H4 (cell line): Measurements from ENCODE around the gene EN2. TPM values are rescaled to one million over a fixed set of nuclear protein-coding genes. Genes with fewer than 3 reads are reported as not detected.

ENCODE experiments used
- DNase-seq: peaks from one replicate; pipeline ENCODE4 v3.0.0-alpha.2; 2015; ENCODE audit warnings: low spot score
- total RNA-seq: library from RNA; depleted of rRNA; stranded (reverse); fragments of >200 nt; shearing (Covaris generic); gene quantifications from 2 replicates; pipeline ENCODE4 v1.2.3, GENCODE V29; 2014

EN2 gene
- total RNA-seq, 1 experiment from 2014 or later = 0.29 TPM

DNA sequence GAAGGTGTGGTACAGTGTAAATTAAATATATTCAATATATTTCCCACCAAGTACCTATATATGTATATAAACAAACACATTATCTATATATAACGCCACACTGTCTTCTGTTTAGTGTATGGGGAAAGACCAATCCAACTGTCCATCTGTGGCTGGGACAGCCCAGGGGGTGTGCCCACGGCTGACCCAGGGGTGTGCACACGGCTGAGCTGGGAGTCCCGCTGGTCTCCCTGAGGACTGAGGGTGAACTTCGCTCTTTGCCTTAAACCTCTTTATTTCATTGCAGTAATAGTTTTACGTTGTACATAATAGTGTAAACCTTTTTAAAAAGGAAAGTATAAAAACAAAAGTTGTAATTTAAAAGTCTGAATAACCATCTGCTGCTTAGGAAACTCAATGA, 6.3 kb downstream of the EN2 start:
- no peak for DNase-seq

DNA sequence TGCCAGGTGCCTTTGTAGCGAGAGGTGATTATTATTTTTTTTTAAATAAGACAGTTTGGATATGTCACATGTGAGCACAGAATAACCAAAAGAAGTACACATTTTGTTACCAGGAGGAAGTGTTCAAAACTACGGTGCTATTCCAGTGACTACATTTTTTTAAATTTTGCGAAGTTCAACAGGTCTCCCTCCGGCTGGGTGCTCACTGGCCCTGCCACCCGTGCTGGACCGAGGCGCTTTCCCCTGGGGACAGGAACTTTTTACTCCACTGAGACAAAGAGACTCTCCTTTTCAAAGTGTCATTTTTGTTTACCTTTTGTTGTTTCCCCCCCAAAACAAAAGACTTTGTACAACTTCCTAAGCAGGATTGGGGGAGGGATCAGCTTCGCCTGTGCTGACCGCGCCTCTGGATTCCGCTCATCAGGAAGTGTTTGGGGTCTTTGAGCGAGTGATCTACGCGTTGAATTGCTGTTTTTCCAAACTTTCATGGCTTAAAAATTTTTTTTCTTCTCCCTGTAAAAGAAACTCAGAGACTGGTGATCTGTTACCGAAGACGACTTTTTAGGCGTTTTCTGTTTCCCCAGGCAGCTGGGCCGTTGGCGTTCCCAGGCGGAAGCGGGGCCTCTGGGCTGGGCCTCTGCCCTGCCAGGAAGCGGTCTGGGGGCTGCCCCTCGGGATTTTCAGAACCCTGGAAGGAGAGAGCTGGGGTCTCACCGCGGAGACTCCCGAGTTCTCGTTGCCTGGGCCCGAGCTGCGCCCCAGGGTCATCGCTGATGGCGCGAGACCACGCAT, 7.2 kb downstream of the EN2 start:
- no peak for DNase-seq

DNA sequence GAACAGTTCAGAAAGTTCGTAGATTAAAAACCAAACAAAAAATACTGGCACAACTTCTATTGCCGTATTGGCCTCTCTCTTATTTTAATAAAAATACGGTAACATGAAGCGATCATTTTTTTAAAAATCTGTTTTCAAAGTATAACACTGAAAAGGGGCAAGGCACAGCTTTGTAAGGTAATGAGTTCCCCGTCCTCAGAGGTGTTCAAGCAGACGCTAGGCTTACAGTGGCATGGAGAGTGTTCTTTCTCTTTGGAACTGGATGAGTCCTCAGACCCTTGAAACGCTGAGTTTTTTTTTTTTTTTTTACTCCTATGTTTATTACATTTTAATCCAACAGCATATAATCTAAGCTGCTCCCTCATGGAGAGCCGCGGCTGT, 7.8 kb downstream of the EN2 start:
- no peak for DNase-seq

DNA sequence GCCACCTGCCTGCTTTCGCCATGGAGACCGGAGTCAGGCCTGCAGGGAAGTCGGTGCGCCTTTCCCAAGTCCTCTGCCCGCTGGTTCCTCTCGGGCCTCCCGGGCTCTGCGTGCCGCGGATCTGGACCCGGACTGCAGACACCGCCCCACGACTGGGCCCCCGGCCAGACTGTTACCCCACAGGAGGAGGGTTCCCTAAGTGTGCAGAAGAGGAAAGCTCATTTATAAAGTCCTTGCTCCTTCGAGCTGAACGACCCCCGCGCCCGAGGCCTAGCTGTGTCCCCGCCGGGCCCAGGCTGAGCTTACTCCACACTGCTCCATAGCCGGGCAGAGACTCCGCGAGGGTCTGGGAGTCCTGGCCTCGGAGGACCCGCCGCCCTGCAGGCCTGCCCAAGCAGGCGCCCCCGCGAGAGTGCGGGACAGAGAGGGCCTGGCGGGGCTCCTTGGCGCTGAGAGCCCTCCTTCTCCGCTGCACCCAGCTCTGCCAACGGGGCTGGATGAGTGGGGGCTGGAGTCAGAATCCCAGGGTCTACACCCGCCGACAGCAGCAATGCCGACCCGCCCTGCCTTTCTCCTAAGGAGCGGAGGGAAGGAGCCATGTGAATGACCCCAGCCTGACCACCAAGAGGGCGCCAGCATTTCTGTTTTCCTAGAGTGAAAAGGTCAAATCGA, 8.3 kb downstream of the EN2 start:
- DNase-seq = no peak

DNA sequence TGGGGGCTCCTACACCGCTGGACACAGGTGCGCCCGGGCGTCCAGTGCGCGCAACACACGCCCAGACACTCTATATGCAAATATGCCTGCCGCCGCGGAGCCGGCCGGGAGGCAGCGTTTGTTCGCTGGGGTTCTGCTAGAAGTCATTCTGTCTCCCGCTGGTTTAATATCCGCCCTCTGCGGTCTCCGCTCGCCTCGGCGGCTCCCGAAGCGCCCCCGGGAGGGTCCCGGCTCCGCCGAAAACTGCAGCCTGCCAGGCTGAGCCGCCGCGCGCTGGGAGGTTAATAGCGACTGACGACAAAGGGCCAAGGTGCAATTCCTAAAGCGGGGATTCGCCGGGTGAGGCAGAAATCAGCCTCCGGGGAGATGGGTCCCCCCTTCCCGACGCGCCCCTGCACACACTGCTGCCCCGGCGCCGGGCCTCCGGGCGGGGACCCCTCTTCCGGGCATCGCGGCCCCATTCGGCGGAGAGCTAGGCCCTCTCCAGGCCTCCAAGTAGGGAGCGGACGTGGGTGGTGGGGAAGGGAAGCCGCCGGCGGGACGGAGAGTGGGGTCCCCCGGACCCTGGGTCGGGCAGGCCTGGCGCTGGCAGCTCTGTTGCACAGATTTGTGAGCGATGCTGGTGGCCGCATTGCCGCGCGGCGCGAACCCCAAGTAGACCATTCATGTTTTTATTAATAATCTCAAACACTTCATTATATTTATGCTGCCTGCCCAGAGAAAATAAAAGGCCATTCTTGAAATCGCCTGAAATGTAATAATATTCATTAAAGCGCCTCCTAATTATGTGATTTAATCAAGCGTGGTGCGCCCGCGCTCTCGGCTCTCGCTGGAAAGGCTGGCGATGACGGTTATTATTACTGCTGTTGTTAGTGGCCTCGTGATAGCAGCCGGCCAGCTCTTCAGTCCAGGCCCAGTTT, 9.1 kb downstream of the EN2 start:
- no peak for DNase-seq

DNA sequence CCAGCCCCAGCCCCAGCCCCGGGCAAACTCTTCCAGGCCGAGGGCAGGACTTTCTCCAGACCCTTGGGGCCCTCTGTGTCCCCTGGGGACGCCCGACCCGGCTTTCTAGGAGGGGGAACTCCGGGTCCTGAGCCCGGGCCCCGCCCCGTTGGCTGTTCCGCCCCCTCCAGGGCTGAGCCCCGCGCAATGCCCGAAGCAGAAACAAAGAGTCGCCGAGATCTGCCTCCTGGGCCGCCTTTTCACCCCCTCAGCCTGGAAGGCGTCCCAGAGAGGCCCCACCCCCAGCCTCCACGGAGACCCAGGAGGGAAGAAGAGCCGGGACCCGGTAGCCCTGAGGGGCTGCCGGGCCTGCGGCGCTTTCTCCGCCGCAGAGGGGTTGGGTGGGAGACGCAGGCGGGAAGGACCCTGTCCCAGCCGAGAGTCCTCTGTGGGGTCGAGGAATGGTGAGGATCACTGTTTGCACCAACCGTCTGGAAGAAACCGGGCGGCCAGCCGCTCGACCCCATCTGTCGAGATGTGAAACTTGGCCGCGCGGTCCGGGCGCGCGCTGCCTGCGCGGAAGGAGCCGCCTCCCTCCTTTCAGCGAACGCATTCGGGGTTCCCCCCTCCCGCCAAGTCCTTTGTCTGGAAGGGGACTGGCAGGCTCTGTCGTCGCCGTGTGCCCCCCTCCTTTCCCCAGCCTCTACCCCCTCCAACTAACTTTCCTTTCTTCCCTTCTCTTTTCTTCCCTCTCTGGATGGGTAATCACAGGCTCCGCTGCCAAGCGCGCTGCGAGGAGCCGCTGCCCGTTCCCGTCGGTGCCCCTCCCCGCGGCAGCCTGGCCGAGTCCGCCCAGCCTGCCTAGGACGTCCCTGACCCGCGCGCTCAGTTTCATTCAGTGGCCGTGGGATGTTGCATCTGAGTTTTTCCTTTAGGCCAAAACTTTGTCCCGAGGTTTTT, 10.2 kb downstream of the EN2 start:
- DNase-seq = no peak

DNA sequence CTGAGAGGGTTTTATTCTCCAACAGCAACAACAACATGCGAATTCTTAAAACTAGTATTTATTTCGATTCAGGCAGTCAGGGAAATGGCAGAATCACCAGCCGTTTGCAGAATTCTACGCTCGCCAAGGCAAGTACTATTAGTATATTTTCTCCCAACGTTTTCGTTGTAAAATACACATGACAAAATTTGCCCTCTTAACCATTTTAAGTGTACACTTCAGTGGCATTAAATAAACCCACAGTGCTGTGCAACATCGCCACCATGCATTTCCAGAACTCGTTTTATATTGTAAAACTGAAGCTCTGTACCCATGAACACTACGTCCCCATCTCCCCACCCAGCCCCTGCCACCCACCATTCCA, 10.8 kb downstream of the EN2 start:
- DNase-seq = no peak

DNA sequence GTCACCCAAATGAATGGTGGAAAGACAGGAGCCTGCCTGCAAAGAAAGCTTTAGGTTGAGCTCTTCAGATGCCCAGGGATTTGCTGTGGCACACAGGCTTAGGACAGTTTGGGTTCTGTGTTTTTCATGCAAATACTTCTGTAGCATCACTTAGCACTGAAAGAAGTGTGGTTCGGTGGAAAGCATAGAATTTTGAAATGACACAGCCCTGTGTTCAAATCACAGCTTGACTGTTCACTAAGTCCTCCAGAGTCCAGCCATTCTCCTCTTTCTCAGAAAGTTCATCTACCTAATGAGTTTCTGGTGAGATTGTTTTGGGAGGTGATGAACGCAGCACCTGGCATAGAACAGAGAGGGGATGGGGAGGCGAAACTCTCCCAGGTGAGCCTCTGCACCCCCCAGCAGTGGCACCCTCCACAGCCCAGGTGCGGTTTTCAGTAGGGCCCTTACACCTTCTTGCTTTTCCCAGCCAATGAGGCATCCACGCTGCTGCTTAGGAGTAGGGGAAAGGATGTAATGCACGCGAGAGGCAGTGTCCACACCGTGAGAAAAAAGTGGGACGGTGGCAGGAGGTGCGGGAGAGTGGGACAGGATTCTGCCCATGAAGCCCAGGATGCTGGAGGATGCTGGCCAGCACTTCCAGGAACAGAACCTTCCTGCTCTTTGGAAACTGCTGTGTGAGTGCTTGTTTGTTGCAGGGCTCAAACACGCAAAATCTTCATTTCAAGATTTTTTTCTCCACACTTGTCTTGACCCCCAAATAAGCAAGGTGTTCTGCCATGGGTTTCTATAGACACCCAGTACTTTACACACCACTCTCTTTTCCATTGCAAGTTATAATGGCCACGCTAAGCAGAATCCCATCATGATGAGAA, 11.6 kb downstream of the EN2 start:
- DNase-seq = no peak

DNA sequence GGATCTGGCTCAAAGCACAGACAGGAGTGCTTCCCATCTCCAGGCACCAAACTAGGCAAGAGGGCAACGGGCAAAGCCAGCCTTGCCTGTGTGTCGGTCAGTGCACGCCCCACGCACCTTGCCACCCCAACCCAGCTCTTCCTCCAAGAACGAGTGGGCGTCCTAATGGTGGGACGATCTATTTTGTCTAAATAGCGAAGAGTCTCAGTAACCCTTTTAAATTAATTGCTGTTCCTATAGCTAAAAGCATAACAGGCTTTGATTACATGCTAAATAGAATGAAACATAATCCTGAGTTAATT, 12.2 kb downstream of the EN2 start:
- no peak for DNase-seq

DNA sequence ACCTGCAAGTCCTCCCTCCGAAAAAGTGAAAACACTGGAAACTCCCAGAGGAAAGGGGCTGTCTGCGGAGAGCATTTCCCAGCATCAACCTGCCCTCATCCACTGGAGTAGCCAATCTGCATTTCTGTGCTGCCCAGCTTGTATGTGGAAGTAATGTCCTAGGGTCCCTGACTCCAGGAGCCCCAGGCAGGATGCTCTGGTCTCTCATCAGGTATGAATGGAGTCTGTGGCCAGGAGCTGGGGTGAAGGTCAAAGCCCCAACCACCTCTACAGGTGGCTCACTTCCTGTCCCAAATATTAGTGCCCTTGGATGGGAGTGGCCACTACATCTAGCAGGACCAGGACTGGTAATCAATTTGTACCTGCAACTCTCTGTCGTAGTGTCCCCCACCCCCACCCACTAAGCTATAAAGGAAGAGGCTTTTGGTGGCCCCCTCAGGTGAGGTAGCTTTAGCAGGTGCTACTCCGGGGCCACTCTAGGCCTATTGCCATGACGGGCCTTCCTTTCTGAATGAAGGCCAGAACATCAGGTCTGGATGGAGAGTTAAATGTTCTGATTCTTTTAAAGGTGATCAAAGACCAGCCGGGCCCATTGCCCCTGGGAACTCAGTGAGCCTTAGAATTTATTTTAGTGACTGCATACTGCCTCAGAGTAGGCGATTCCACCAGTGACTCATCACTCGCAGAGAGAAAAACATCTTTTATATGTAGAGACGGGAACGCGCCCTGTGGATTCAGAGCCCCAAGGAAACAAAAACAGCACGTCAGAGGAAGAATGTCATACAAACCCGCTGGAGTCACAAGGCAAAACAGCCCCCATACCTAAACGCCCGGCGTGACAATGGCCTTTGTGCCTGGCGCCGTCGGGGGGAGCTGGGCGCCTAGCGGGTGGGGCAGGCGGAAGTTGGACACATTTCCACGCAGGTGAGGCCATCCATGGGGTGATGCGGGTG, 13.0 kb downstream of the EN2 start:
- DNase-seq = no peak

DNA sequence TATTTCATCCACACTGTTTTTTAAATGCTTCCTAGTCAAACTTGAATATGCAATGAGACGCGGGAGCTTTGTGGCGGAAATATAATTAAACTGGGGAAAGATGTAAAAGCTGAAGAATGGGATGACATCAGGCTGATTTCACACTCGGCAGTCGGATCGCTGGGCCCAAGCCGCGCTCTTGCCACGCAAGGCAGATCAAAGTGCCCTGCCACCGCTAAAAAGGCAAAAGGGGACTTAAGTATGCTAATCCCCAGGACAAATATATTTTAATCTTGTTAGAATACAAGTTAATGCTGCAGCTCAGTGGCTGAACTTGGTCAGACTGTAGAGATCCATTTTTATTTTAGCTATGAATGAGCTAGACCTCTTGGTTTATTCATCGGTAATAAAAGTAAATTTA, 13.8 kb downstream of the EN2 start:
- DNase-seq = no peak

DNA sequence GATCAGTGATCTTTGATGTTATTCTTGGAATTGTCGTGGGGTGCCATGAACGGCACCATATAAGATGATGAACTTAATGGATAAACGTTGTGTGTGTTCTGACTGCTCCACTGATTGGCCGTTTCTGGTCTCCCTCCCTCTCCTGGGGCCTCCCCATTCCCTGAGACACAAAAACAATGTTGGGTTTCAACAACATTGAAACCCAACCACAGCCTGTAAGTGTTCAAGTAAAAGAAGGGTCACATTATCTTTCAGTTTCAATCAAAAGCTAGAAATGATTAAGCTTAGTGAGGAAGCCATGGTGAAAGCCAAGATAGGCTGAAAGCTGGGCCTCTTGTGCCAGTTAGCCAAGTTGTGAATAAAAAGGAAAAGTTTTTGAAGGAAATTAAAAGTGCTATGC, 19.5 kb downstream of the EN2 start:
- no peak for DNase-seq

DNA sequence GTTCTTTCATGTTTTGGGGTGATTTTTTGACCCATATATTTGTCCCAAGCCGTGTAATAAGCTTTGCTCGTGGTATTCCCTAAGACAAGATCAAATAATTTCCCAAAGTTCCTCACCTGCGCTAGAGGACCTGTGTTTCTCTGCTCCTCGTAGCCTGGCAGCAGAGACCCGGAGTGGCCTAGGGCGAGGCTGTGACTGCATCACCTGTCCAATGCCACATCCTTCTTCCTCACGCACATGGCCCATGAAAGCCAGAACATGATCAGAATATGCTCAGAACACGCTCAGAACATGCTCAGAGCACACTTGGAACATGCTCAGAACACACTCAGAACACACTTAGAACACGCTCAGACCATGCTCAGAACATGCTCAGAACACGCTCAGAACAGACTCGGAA, 23.8 kb downstream of the EN2 start:
- DNase-seq = no peak

DNA sequence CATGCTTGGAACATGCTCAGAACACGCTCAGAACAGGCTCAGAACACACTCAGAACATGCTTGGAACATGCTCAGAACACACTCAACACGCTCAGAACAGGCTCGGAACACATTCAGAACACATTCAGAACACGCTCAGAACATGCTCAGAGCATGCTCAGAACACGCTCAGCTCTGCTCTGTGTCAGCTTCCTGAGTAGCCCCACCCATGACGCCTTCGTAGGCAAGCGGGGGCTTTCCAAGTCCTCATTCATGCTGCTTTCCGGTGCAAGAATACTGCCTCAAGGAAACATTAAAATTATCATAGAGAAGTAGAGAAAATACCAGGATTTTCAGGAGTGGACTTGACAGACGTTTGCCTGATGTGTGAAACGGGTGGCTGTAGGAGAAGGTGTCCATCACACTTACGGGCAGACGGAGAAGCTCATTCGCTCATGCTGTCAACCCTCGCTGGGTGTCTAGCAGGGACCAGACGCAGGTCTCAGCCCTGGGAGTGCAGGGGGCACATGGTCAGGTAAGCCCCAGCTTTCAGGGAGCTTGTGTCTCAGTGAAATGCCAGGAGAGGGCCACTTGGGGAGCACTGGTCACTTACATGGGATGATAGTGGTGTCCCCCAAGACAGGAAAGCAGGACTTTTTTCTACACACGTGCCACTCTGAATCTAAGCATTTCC, 24.7 kb downstream of the EN2 start:
- no peak for DNase-seq

DNA sequence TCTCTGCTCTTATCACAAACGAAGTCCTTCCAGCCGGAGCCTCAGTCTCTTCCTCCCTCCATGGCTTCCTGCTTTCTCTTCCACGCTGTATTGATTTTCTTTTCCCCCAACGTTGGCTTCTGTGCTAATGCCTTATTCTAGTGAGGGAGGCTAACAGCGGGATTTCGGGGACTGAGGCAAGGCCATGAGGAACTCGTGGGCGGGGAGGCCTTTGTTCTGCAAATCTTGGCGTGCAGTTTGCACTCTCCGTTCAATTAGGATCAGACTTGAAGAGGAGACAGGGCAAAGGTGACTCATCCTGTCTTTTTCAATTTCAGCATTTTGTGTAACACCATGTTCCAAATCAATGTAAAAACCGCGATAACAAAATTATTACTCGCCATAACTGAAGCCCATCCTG, 25.3 kb downstream of the EN2 start:
- no peak for DNase-seq

DNA sequence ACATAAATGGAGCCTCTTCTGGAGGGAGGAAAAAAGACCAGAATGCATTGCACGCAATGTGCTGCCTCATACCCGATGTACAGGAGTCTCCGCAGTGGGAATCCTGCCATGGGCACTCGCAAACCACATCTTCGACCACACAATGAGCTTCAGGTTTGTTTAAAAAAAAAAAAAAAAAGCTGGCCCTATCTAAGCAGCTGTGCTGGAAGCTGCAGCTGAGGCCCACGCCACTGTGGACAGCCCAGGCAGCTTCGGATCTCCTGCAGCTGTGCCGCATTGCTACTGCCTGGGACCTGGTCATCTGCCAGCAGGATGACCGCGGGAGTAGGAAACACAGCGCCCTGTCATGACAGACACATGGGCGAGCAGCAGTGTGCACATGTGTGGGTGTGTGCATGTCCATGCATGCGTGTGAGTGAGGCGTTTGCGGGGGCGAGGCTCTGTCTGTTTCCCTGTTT, 26.0 kb downstream of the EN2 start:
- DNase-seq = peak; percentile 79

DNA sequence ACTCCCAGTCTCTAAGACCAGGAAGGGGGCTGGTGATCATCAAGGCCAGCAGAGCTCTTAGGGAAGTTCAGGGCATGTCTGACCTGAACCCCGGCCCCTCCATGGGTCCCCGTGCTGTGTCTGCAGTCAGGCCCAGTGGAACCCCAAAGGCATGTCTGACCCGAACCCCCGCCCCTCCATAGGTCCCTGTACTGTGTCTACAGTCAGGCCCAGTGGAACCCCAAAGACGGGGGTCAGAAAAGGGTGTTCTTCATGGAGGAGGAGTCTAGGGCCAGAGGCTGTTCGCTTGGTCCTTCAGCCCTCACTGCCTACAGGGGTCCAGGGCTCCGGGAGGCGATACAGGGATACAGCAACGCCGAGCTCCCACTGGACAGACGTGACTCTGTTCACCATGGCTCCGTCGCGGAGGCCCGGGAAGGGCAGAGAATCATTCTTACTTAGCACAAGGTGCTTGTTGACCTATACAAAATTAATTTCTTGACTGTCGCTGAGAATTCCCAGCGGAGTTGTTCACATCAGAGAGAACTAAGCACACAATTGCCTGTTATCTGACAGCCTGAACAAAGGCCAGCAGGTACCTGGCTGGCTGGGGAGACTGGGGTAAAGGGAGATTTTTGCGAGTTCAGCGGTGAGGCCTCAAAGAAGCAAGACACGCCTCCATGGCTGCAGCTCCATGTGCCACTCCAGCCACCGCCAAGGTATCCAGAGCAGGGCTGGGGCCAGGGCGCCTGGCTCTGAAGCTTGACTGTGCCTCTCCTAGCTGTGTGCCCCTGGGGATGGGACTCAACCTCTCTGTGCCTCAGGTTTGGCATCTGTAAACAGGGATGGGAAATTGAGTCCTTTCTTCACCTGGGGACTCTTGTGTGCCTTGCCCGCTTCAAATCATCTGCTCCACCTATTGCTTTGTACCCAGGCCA, 26.8 kb downstream of the EN2 start:
- DNase-seq = no peak
